Measurements from ENCODE around the gene DNAH11. TPM values are rescaled to one million over a fixed set of nuclear protein-coding genes. Genes with fewer than 3 reads are reported as not detected.

The DNAH11 gene
- total RNA-seq, 1 donor from 2014 or later: 0.02 TPM

GRCh38 chr7:21653623-21654022, 110.8 kb downstream of the DNAH11 start:
- peaks cover 4% of the 10 kb centered on the region for H3K9me3 Mint-ChIP-seq (ENCODE audit: low read depth)
- H3K36me3 Mint-ChIP-seq (ENCODE audit: low read depth): no peaks in the 10 kb centered on the region
- no peak overlapping the region for H3K27ac Mint-ChIP-seq (ENCODE audit: unreplicated experiment)
- no peak for DNase-seq (ENCODE audit: low spot score)
- H3K4me1 Mint-ChIP-seq (ENCODE audit: low read depth): no peaks in the 10 kb centered on the region
- TF ChIP-seq CTCF (IDR thresholded peaks at IDR 0.05): no peak
- H3K4me3 Mint-ChIP-seq (ENCODE audit: unreplicated experiment): no peak overlapping the region
- peaks cover 3% of the 10 kb centered on the region for H3K27me3 Mint-ChIP-seq (ENCODE audit: low read depth)

GRCh38 chr7:21656081-21656480, 113.2 kb downstream of the DNAH11 start:
- Mint-ChIP-seq H3K4me1 (ENCODE audit: low read depth) (no peaks in the 10 kb centered on the region), H3K9me3 (ENCODE audit: low read depth) (peaks cover 11% of the 10 kb centered on the region), H3K36me3 (ENCODE audit: low read depth) (no peaks in the 10 kb centered on the region), H3K4me3 (ENCODE audit: unreplicated experiment) (no peak overlapping the region), H3K27ac (ENCODE audit: unreplicated experiment) (no peak overlapping the region), H3K27me3 (ENCODE audit: low read depth) (peaks cover 3% of the 10 kb centered on the region)
- no peak for DNase-seq (ENCODE audit: low spot score)
- no peak for TF ChIP-seq CTCF (IDR thresholded peaks at IDR 0.05)

GRCh38 chr7:21656796-21657195, 114.0 kb downstream of the DNAH11 start:
- TF ChIP-seq CTCF (IDR thresholded peaks at IDR 0.05): no peak
- no peaks in the 10 kb centered on the region for H3K4me1 Mint-ChIP-seq (ENCODE audit: low read depth)
- H3K27ac Mint-ChIP-seq (ENCODE audit: unreplicated experiment): no peak overlapping the region
- no peak for DNase-seq (ENCODE audit: low spot score)
- peaks cover 16% of the 10 kb centered on the region for H3K9me3 Mint-ChIP-seq (ENCODE audit: low read depth)
- no peak overlapping the region for H3K4me3 Mint-ChIP-seq (ENCODE audit: unreplicated experiment)
- no peaks in the 10 kb centered on the region for H3K36me3 Mint-ChIP-seq (ENCODE audit: low read depth)
- H3K27me3 Mint-ChIP-seq (ENCODE audit: low read depth): peaks cover 3% of the 10 kb centered on the region

GRCh38 chr7:21670496-21670895, 127.7 kb downstream of the DNAH11 start:
- Mint-ChIP-seq H3K9me3 (ENCODE audit: low read depth) (no peaks in the 10 kb centered on the region), H3K4me1 (ENCODE audit: low read depth) (no peaks in the 10 kb centered on the region), H3K27ac (ENCODE audit: unreplicated experiment) (no peak overlapping the region), H3K27me3 (ENCODE audit: low read depth) (no peaks in the 10 kb centered on the region), H3K36me3 (ENCODE audit: low read depth) (no peaks in the 10 kb centered on the region), H3K4me3 (ENCODE audit: unreplicated experiment) (no peak overlapping the region)
- no peak for TF ChIP-seq CTCF (IDR thresholded peaks at IDR 0.05)
- no peak for DNase-seq (ENCODE audit: low spot score)

- no peaks in the 10 kb centered on the region for H3K27me3 Mint-ChIP-seq (ENCODE audit: low read depth)
- no peak overlapping the region for H3K27ac Mint-ChIP-seq (ENCODE audit: unreplicated experiment)
- no peak overlapping the region for H3K4me3 Mint-ChIP-seq (ENCODE audit: unreplicated experiment)
- no peak for DNase-seq (ENCODE audit: low spot score)
- TF ChIP-seq CTCF (IDR thresholded peaks at IDR 0.05): no peak
- peaks cover 3% of the 10 kb centered on the region for H3K9me3 Mint-ChIP-seq (ENCODE audit: low read depth)
- H3K4me1 Mint-ChIP-seq (ENCODE audit: low read depth): no peaks in the 10 kb centered on the region
- no peaks in the 10 kb centered on the region for H3K36me3 Mint-ChIP-seq (ENCODE audit: low read depth)
Observed at GRCh38 chr7:21671859-21672258, 129.0 kb downstream of the DNAH11 start.

Measured in chondrocyte (in vitro differentiated cells).